Measurements from ENCODE around the gene ERC1.
A peak's percentile ranks its signal among the peaks of the same experiment; 100 is the strongest.

ERC1 gene

DNA sequence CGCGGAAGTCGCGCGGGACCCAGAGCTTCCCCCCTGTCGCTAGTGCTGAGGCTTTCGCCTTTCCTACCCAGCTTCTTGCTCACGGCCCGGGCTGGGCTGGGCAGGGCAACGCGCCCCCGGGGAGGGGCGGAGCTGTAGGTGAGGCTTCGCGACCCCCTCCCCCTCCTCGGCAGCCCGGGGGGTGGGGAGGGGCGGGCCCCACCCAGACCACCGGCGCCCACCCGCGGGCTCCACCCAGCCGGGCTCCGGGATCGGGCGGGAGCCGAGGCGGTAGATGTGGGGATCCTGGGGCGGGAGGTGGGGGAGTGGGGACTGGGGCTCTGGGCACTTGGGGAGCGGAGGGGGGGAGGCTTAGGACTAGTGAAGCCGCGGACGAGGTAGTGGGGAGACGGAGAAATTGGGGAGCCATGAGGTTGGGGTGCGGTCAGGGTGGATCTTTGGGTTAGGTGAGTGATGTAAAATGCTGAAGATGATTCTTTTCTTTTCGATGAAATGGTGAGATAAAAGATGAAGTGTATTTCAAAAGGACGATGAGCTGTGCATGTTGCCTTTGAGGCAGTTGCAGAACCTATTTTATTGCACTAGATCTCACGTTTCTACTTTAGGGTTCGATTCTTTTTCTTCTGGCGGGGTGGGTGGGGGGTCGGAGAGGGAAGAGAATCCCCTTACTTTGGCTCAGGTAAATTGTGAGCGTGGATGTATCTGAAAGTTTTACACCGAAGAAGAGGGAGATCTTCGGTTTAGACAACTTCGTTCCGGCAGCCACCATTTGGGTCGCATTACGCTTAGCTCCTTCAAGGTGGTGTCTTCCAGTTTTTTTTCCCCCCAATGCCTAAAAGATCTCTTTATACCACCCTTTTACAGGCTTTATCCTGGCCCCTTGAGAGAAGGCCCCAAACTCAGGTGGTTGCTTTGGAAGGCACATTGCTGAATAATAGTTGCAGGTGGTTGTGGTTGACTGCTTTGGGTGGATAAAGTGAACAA lies 619 bp downstream of the ERC1 start:
- no peak overlapping the region for H3K27ac ChIP-seq (ENCODE audit: low read depth, low read length, poor library complexity, severe bottlenecking)
- 0 out of 2 replicates have a peak, but pooled peaks cover 7% of the 10 kb centered on the region for H3F3A ChIP-seq (ENCODE audit: insufficient read depth, low read length)
- peaks cover 32% of the 10 kb centered on the region for H3K4me1 ChIP-seq (ENCODE audit: insufficient read depth, low read length, severe bottlenecking)
- H3K79me2 ChIP-seq (ENCODE audit: insufficient read depth, low read length) = 0 out of 2 replicates have a peak, but pooled peaks cover 5% of the 10 kb centered on the region
- TF ChIP-seq, protein P1, sequence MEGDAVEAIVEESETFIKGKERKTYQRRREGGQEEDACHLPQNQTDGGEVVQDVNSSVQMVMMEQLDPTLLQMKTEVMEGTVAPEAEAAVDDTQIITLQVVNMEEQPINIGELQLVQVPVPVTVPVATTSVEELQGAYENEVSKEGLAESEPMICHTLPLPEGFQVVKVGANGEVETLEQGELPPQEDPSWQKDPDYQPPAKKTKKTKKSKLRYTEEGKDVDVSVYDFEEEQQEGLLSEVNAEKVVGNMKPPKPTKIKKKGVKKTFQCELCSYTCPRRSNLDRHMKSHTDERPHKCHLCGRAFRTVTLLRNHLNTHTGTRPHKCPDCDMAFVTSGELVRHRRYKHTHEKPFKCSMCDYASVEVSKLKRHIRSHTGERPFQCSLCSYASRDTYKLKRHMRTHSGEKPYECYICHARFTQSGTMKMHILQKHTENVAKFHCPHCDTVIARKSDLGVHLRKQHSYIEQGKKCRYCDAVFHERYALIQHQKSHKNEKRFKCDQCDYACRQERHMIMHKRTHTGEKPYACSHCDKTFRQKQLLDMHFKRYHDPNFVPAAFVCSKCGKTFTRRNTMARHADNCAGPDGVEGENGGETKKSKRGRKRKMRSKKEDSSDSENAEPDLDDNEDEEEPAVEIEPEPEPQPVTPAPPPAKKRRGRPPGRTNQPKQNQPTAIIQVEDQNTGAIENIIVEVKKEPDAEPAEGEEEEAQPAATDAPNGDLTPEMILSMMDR (IDR thresholded peaks at IDR 0.05; ENCODE audit: low read length) = no peak
- TF ChIP-seq EZH2 (IDR thresholded peaks at IDR 0.05; ENCODE audit: borderline replicate concordance, low read length) = no peak
- no peaks in the 10 kb centered on the region for H3K9me2 ChIP-seq (ENCODE audit: low read depth, low read length)
- H3K9ac ChIP-seq (ENCODE audit: low read length) = peak overlapping the region; percentile 76
- no peaks in the 10 kb centered on the region; the same call in 1 of the 2 replicates for H3K36me3 ChIP-seq (ENCODE audit: insufficient read depth, low read length)
- peak overlapping the region; percentile 78 for H3K4me3 ChIP-seq (ENCODE audit: low read depth, low read length, poor library complexity, severe bottlenecking)
- H3K4me2 ChIP-seq (ENCODE audit: low read length) = peak overlapping the region; percentile 75
- H3K27me3 ChIP-seq (ENCODE audit: insufficient read depth, low read length) = no peaks in the 10 kb centered on the region
- H4K20me1 ChIP-seq (ENCODE audit: insufficient read depth, low read length) = no peaks in the 10 kb centered on the region
- H2AFZ ChIP-seq (ENCODE audit: low read length) = no peak overlapping the region
- H3K9me3 ChIP-seq (ENCODE audit: low read length) = no peaks in the 10 kb centered on the region

DNA sequence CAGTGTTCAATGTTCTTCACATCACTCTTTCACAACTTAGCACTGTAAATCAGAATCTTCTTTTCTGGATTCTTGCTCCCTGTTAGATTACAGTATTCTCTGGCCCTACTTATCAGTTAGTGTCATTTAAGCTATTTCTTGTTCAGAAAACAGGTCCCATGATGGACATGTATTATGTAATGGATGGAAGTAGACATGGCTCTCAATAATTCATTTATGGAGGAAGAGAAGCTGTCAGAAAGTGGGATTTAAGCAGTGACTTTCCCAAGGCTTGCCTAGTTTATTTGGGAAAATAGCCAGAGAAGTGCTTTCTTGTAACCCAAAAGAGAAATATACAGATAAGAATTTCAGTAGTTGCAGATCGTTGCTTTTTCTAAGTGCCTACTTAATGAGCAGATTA lies 1.6 kb downstream of the ERC1 start:
- Histone ChIP-seq H3K79me2 (ENCODE audit: insufficient read depth, low read length) (peaks cover 5% of the 10 kb centered on the region; the same call in 1 of the 2 replicates), H3K9me2 (ENCODE audit: low read depth, low read length) (no peaks in the 10 kb centered on the region), H3F3A (ENCODE audit: insufficient read depth, low read length) (0 out of 2 replicates have a peak, but pooled peaks cover 7% of the 10 kb centered on the region), H3K27ac (ENCODE audit: low read depth, low read length, poor library complexity, severe bottlenecking) (no peak overlapping the region), H3K9me3 (ENCODE audit: low read length) (no peaks in the 10 kb centered on the region), H4K20me1 (ENCODE audit: insufficient read depth, low read length) (no peaks in the 10 kb centered on the region), H3K4me1 (ENCODE audit: insufficient read depth, low read length, severe bottlenecking) (peaks cover 37% of the 10 kb centered on the region), H2AFZ (ENCODE audit: low read length) (no peak overlapping the region), H3K36me3 (ENCODE audit: insufficient read depth, low read length) (no peaks in the 10 kb centered on the region; the same call in 1 of the 2 replicates), H3K9ac (ENCODE audit: low read length) (peak overlapping the region; percentile 76; the same call in 1 of the 2 replicates), H3K27me3 (ENCODE audit: insufficient read depth, low read length) (no peaks in the 10 kb centered on the region), H3K4me2 (ENCODE audit: low read length) (peak overlapping the region; percentile 75), H3K4me3 (ENCODE audit: low read depth, low read length, poor library complexity, severe bottlenecking) (peak overlapping the region; percentile 78)
- TF ChIP-seq, protein P1 (IDR thresholded peaks at IDR 0.05; ENCODE audit: low read length) = no peak
- no peak for TF ChIP-seq EZH2 (IDR thresholded peaks at IDR 0.05; ENCODE audit: borderline replicate concordance, low read length)

DNA sequence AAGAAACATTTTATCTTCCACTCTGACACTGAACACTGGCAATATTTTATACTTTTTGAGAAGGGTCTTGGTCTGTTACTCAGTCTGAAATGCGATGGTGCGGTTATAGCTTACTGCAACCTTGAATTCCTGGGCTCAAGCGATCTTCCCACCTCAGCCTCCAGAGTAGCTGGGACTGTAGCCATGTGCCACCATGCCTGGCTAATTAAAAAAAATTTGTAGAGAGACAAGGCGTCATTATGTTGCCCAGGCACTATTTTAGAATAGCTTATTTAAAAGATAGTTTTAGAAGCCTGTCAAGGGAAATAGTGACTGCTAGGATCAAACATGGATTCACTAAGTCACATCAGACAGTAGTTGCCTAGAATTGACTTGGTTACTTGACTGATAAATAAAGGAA lies 5.9 kb downstream of the ERC1 start:
- Histone ChIP-seq H2AFZ (ENCODE audit: low read length) (no peak overlapping the region), H4K20me1 (ENCODE audit: insufficient read depth, low read length) (no peaks in the 10 kb centered on the region), H3K9me2 (ENCODE audit: low read depth, low read length) (no peaks in the 10 kb centered on the region), H3K27me3 (ENCODE audit: insufficient read depth, low read length) (no peaks in the 10 kb centered on the region), H3K4me1 (ENCODE audit: insufficient read depth, low read length, severe bottlenecking) (peaks cover 23% of the 10 kb centered on the region), H3K36me3 (ENCODE audit: insufficient read depth, low read length) (peaks cover 7% of the 10 kb centered on the region), H3K9ac (ENCODE audit: low read length) (no peak overlapping the region), H3K27ac (ENCODE audit: low read depth, low read length, poor library complexity, severe bottlenecking) (no peak overlapping the region), H3K4me3 (ENCODE audit: low read depth, low read length, poor library complexity, severe bottlenecking) (no peak overlapping the region), H3F3A (ENCODE audit: insufficient read depth, low read length) (no peaks in the 10 kb centered on the region), H3K4me2 (ENCODE audit: low read length) (no peak overlapping the region), H3K79me2 (ENCODE audit: insufficient read depth, low read length) (peaks cover 5% of the 10 kb centered on the region; the same call in 1 of the 2 replicates), H3K9me3 (ENCODE audit: low read length) (no peaks in the 10 kb centered on the region)
- TF ChIP-seq, protein P1 (IDR thresholded peaks at IDR 0.05; ENCODE audit: low read length) = no peak

All from OCI-LY1 (cell line).